ENCODE results near the gene TBC1D16. TPM values are rescaled to one million over a fixed set of nuclear protein-coding genes. Genes with fewer than 3 reads are reported as not detected.
A peak's percentile ranks its signal among the peaks of the same experiment; 100 is the strongest.

Gene TBC1D16
- total RNA-seq, 6 experiments from 2014 or later, result 5.8 to 21.0 (median 14.4) TPM

GRCh38 chr17:80035937-80036714, 454 bp upstream of the TBC1D16 start, which contains the start of gene CCDC40:
Gene CCDC40 (plus strand): TSS chr17:80036642. CDS start chr17:80036663, 21 bp downstream.
- Histone ChIP-seq H3K4me3 (peak within 1 kb of the TSS; percentile 77 to 84 (median 81)), H3K4me1 (peaks cover 0 to 10% (median 4%) of the 10 kb centered on the region in 4 donors), H3K9me3 (no peaks in the 10 kb centered on the region), H3K27ac (peak within 1 kb of the TSS; percentile 76 to 88 (median 88)), H3K27me3 (no peaks in the 10 kb centered on the region), H3K36me3 (no peaks in the 10 kb centered on the region)
- DNase-seq (peak; percentile 91 to 93 (median 93)), ATAC-seq (peak; percentile 90 to 95 (median 94))
- TF ChIP-seq CTCF (IDR thresholded peaks at IDR 0.05) (no peak), POLR2A (IDR thresholded peaks at IDR 0.05) (peak; percentile 50)
- intact Hi-C loops (cut with DNase I), result no loop called here
- WGBS (ENCODE audit: insufficient coverage, low coverage, low lambda C conversion rate, missing lambda C conversion rate), result no CpG with 5 or more reads among the region's 89 CpGs

GRCh38 chr17:80034791-80035686, 633 bp downstream of the TBC1D16 start:
- Histone ChIP-seq H3K4me1 (peaks cover 3 to 20% (median 11%) of the 10 kb centered on the region in 4 donors), H3K4me3 (peak overlapping the region; percentile 77 to 84 (median 81)), H3K27ac (peak overlapping the region; percentile 76 to 88 (median 82)), H3K9me3 (no peaks in the 10 kb centered on the region), H3K27me3 (no peaks in the 10 kb centered on the region), H3K36me3 (no peaks in the 10 kb centered on the region)
- DNase-seq, result peak in 1 of 3 donors; percentile 33
- no peak for ATAC-seq
- no peak for TF ChIP-seq POLR2A (IDR thresholded peaks at IDR 0.05)
- TF ChIP-seq CTCF (IDR thresholded peaks at IDR 0.05), result no peak
- intact Hi-C loops (cut with DNase I), result no loop called here
- WGBS (ENCODE audit: insufficient coverage, low coverage, low lambda C conversion rate, missing lambda C conversion rate), result 2% methylated on average over 34 of the region's 55 CpGs

GRCh38 chr17:80033840-80034239, 1.8 kb downstream of the TBC1D16 start:
- intact Hi-C loops (cut with DNase I), result no loop called here
- H3K9me3 ChIP-seq, result no peaks in the 10 kb centered on the region
- H3K4me3 ChIP-seq, result no peak overlapping the region
- 84% methylated on average over 4 of the region's 4 CpGs for WGBS (ENCODE audit: insufficient coverage, low coverage, low lambda C conversion rate, missing lambda C conversion rate)
- H3K27me3 ChIP-seq, result no peaks in the 10 kb centered on the region
- no peaks in the 10 kb centered on the region for H3K36me3 ChIP-seq
- no peak for ATAC-seq
- TF ChIP-seq POLR2A (IDR thresholded peaks at IDR 0.05) (no peak), CTCF (IDR thresholded peaks at IDR 0.05) (no peak)
- peaks cover 3 to 32% (median 14%) of the 10 kb centered on the region in 4 donors for H3K4me1 ChIP-seq
- DNase-seq, result no peak
- H3K27ac ChIP-seq, result no peak overlapping the region

GRCh38 chr17:80032614-80033171, 3.0 kb downstream of the TBC1D16 start:
- no peak for ATAC-seq
- intact Hi-C loops (cut with DNase I), result no loop called here
- Histone ChIP-seq H3K27ac (no peak overlapping the region), H3K4me3 (no peak overlapping the region), H3K36me3 (no peaks in the 10 kb centered on the region), H3K4me1 (peaks cover 3 to 43% (median 15%) of the 10 kb centered on the region in 4 donors), H3K9me3 (no peaks in the 10 kb centered on the region), H3K27me3 (no peaks in the 10 kb centered on the region)
- TF ChIP-seq CTCF (IDR thresholded peaks at IDR 0.05) (no peak), POLR2A (IDR thresholded peaks at IDR 0.05) (no peak)
- no peak for DNase-seq
- WGBS (ENCODE audit: insufficient coverage, low coverage, low lambda C conversion rate, missing lambda C conversion rate), result 94% methylated on average over 9 of the region's 9 CpGs

Measured in right lobe of liver (tissue), 6 donors.